Adrenal gland (tissue), 12 donors: ENCODE measurements around the gene TBC1D10A. TPM values are rescaled to one million over a fixed set of nuclear protein-coding genes. Genes with fewer than 3 reads are reported as not detected.

Experiments used
- DNase-seq, 7 donors: peaks; one replicate each; pipeline ENCODE4 v3.0.0-alpha.2; 2019 to 2020
- H3K27ac ChIP-seq, 5 donors: fragments of 200-600 bp; sonication (generic) in 4 of 5; 1 replicate in 3 of 5; 2 replicates in 2 of 5; pipeline versions ENCODE4 v1.5.1 to v1.8.0; 2016 to 2020; ENCODE audit warnings: mild to moderate bottlenecking in 1 of 5
- H3K27me3 ChIP-seq: fragments of 200-600 bp; 2 replicates; pipeline ENCODE4 v1.8.0; 2021
- H3K36me3 ChIP-seq, 2 donors: fragments of 200-600 bp; replicated peaks in 1 of 2; 1 replicate in 1 of 2; 2 replicates in 1 of 2; pipeline versions ENCODE4 v1.5.1 to v1.8.0; 2018 to 2022
- H3K4me1 ChIP-seq, 2 donors: fragments of 200-600 bp; replicated peaks in 1 of 2; 1 replicate in 1 of 2; 2 replicates in 1 of 2; pipeline versions ENCODE4 v1.5.1 to v1.8.0; 2018 to 2021
- H3K4me3 ChIP-seq, 4 donors: fragments of 200-600 bp; sonication (generic) in 3 of 4; one replicate each; pipeline ENCODE4 v1.5.1; 2016 to 2018
- H3K9me3 ChIP-seq, 3 donors: fragments of 200-600 bp; sonication (generic) in 1 of 3; replicated peaks in 1 of 3; 1 replicate in 2 of 3; 2 replicates in 1 of 3; pipeline versions ENCODE4 v1.5.1 to v1.8.0; 2016 to 2021
- POLR2A ChIP-seq, 2 donors: fragments of 450-650 bp; IDR thresholded peaks; one replicate each; pipeline ENCODE4 v1.6.1; 2017; ENCODE audit warnings: antibody characterized with exemption in 2 of 2, mild to moderate bottlenecking in 2 of 2, moderate library complexity in 1 of 2
- WGBS, 4 donors: extraction: QIAGEN DNeasy Blood & Tissue Kit in 2 of 4; methylation state at CpG; one replicate each; pipeline versions ENCODE4 v1.1.5 to v1.1.7; 2013 to 2017; 5-methylcytosine and 5-hydroxymethylcytosine counted together
- intact Hi-C, 2 donors: fragments of 100-400 bp; cut with DNase I; formaldehyde crosslinking; loops; one replicate each; pipeline versions ENCODE4 v1.14.1 to v1.15.0; 2022 to 2023
- polyA plus RNA-seq, 3 donors: library from polyadenylated mRNA; stranded (reverse); fragments of 200-250 nt in 2 of 3; fragments of 350-450 nt in 1 of 3; fragmentation: Illumina TruSeq in 1 of 3; extraction: RNeasy Lipid Tissue Mini Kit (QIAGEN cat#74804) in 1 of 3; gene quantifications; one replicate each; pipeline ENCODE4 v1.2.3, GENCODE V29; 2013 to 2014
- total RNA-seq, 9 donors: library from RNA; depleted of rRNA in 4 of 9; stranded (reverse); fragments of >200 nt in 4 of 9; fragments of 120-200 nt in 1 of 9; fragmentation: NEBNext Ultra II Directional in 1 of 9; extraction: Animal tissue kit (Norgen Biotek cat#: 25700) in 1 of 9; gene quantifications; one replicate each; pipeline versions ENCODE4 v1.1.0 to v1.2.4, GENCODE V29; 2013 to 2023
- TF ChIP-seq, protein P1 (sequence below), 6 experiments: fragments of 450-650 bp in 4 of 6; fragments of 200-600 bp in 2 of 6; sonication (generic) in 1 of 6; IDR thresholded peaks; 1 replicate in 5 of 6; 2 replicates in 1 of 6; pipeline versions ENCODE4 v1.5.1 to v1.8.0; 2016 to 2021; ENCODE audit warnings: antibody characterized with exemption in 6 of 6, mild to moderate bottlenecking in 2 of 6, moderate library complexity in 1 of 6
- donor health status: healthy with polysubstance abuse.
- donor health status: Bipolar disorder and iron deficiency.
- donor health status: DM: yes; HTN: yes; CAD: no.
- donor health status: DM: no; HTN: no; CAD: no.
- donor health status: DM: no; HTN: no; CAD: no.
- donor health status: DM: yes; HTN: yes; CAD: no.

TBC1D10A gene
- total and polyA plus RNA-seq, 12 donors, result 11.7 to 55.0 (median 29.6) TPM

DNA sequence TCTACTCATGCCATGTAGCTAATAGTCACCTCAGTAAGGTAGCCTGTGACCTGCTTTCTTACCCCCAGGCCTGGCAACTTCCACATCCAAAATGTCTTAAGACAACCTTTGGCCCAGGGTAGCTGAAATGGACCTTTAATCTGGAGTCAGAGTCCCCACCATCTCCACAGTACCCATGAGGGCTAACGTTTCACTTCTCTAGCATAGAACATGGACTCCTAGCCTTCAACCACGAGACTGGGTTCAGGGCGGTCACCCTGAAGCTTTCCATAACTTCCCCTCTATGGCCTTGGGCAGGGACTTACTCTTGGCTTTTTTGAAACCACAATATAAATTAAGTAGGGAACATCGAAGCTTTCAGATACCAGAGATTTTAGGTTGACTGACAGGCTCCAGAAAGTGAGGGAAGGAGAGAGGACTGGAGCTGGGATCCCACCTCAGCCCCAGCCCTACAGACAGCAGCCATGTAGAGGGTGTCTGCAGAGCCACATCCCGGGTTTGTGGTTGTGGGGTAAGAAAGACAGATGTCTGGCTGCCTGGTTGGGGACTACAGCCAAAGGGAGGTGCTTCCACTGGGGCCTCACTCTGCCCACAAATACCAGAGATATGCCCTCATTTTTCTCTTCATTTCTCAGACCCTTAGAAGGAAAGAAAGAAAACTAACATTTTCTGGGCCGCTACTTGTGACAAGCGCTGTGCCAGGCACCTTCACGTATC, 2.6 kb downstream of the TBC1D10A start:
- no peak for TF ChIP-seq POLR2A (IDR thresholded peaks at IDR 0.05)
- TF ChIP-seq, protein P1, sequence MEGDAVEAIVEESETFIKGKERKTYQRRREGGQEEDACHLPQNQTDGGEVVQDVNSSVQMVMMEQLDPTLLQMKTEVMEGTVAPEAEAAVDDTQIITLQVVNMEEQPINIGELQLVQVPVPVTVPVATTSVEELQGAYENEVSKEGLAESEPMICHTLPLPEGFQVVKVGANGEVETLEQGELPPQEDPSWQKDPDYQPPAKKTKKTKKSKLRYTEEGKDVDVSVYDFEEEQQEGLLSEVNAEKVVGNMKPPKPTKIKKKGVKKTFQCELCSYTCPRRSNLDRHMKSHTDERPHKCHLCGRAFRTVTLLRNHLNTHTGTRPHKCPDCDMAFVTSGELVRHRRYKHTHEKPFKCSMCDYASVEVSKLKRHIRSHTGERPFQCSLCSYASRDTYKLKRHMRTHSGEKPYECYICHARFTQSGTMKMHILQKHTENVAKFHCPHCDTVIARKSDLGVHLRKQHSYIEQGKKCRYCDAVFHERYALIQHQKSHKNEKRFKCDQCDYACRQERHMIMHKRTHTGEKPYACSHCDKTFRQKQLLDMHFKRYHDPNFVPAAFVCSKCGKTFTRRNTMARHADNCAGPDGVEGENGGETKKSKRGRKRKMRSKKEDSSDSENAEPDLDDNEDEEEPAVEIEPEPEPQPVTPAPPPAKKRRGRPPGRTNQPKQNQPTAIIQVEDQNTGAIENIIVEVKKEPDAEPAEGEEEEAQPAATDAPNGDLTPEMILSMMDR (IDR thresholded peaks at IDR 0.05), result no peak
- 31 to 38% (median 36%) methylated on average over 7 to 8 of the region's 8 CpGs for WGBS, 4 donors
- H3K36me3 ChIP-seq, result no peaks in the 10 kb centered on the region
- no peak for DNase-seq
- no peaks in the 10 kb centered on the region for H3K9me3 ChIP-seq
- no peaks in the 10 kb centered on the region for H3K27me3 ChIP-seq
- H3K4me3 ChIP-seq, result peak overlapping the region in 1 of 4 donors; percentile 92
- H3K27ac ChIP-seq, result peak overlapping the region; percentile 35 to 91 (median 81)
- intact Hi-C loops, result no loop called here
- peaks cover 34 to 73% of the 10 kb centered on the region in 2 donors for H3K4me1 ChIP-seq

DNA sequence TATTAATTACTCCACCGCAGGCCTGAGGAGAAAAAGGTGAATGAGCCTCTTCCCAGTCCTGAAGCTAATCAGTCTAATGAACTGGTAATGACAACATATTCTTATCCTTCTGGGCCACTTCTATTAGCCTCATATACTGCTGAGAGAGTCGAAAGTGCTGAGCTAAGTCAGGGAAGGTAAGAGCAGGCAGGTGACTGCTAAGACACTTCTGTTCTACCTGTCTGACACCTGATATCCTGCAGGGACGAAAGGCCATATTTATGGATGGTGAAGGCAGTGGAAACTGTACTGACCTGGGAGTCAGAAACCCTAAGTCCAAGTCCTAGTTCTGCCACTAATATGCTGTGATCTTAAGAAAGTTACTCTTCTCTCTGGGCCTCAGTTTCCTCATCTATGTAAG, 3.5 kb downstream of the TBC1D10A start:
- intact Hi-C loops, result no loop called here
- 92 to 100% (median 94%) methylated on average over 3 of the region's 3 CpGs for WGBS, 4 donors
- no peaks in the 10 kb centered on the region for H3K36me3 ChIP-seq
- DNase-seq, result no peak
- TF ChIP-seq, protein P1 (IDR thresholded peaks at IDR 0.05), result no peak
- no peak for TF ChIP-seq POLR2A (IDR thresholded peaks at IDR 0.05)
- no peak overlapping the region for H3K27ac ChIP-seq
- H3K27me3 ChIP-seq, result no peaks in the 10 kb centered on the region
- peaks cover 35 to 83% of the 10 kb centered on the region in 2 donors for H3K4me1 ChIP-seq
- no peak overlapping the region for H3K4me3 ChIP-seq
- H3K9me3 ChIP-seq, result no peaks in the 10 kb centered on the region

DNA sequence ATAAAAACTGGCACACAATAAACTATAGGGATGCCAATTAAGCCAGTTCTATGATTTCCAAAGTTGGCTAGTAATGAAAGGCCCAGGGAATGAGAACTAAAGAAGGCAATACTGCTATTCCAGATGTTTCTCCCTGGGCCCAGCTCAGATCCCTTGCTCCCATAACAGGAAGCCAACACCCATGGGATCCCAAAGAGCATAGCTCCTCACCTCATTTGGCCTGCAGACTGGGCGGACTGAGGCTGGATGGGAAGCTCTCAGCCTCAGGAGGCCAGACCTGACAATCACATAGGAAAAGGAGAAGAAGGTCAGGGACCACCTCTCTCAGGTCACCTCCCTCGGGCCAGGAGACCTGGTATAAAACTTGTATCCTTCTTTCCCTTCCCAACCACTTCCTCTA, 5.3 kb downstream of the TBC1D10A start:
- DNase-seq, result no peak
- no peaks in the 10 kb centered on the region for H3K27me3 ChIP-seq
- H3K9me3 ChIP-seq, result no peaks in the 10 kb centered on the region
- intact Hi-C loops, result no loop called here
- no peak overlapping the region for H3K4me3 ChIP-seq
- H3K4me1 ChIP-seq, result peaks cover 46 to 94% of the 10 kb centered on the region in 2 donors
- peak overlapping the region in 1 of 5 donors; percentile 17 for H3K27ac ChIP-seq
- H3K36me3 ChIP-seq, result no peaks in the 10 kb centered on the region
- TF ChIP-seq, protein P1 (IDR thresholded peaks at IDR 0.05), result no peak
- TF ChIP-seq POLR2A (IDR thresholded peaks at IDR 0.05), result no peak
- 63 to 83% (median 71%) methylated on average over 2 of the region's 2 CpGs for WGBS, 4 donors

DNA sequence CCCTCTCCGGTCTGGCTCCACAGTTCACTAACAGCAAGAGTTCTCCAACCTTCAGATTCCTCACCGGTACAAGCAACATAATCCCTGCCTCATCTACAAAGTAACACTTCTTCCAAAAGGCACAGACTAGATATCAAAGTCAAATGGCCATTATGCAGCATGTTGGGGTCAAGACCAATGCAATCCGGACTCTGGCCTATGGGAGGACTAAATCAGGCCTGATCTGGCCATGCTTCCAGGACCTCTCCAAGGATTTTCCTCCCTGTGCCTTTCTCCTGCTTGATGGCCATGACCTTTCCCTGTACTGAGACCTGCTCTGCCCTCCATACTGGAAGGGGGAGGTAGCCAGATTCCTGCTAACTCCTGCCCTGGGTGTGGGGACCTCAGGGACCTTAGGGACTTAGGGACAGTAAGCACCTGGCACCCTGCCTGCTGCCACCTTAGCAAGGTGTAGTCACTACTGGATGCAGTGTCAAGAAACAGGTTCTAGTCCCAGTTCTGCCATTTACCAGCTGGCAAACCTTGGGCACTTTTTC, 6.7 kb downstream of the TBC1D10A start:
- intact Hi-C loops, result no loop called here
- H3K9me3 ChIP-seq, result no peaks in the 10 kb centered on the region
- WGBS, 4 donors, result 62 to 77% (median 74%) methylated on average over 3 of the region's 3 CpGs
- no peaks in the 10 kb centered on the region for H3K27me3 ChIP-seq
- H3K4me3 ChIP-seq, result no peak overlapping the region
- H3K4me1 ChIP-seq, result peaks cover 47 to 100% of the 10 kb centered on the region in 2 donors
- peak overlapping the region in 2 of 5 donors; percentile 12 to 86 for H3K27ac ChIP-seq
- H3K36me3 ChIP-seq, result no peaks in the 10 kb centered on the region
- no peak for DNase-seq
- TF ChIP-seq POLR2A (IDR thresholded peaks at IDR 0.05), result no peak
- TF ChIP-seq, protein P1 (IDR thresholded peaks at IDR 0.05), result no peak
